PFSK-1 (cell line): ENCODE measurements around the gene SLC25A45.

Experiments used
- FOXP2 ChIP-seq: optimal IDR thresholded peaks from 2 replicates; pipeline ENCODE3; 2011; ENCODE audit warnings: borderline replicate concordance, control low read depth, inconsistent platforms; ENCODE audit not compliant: insufficient read depth; ENCODE audit errors: extremely low read length, extremely low read depth
- POLR2AphosphoS5 ChIP-seq: IDR thresholded peaks from 2 replicates; pipeline ENCODE4 v1.6.1; 2012; ENCODE audit warnings: low read depth, mild to moderate bottlenecking, control low read depth, low read length, moderate library complexity
- SIN3A ChIP-seq: IDR thresholded peaks from 2 replicates; pipeline ENCODE4 v1.6.1; 2012; ENCODE audit warnings: mild to moderate bottlenecking, low read length, moderate library complexity, borderline replicate concordance; ENCODE audit not compliant: insufficient read depth
- TAF1 ChIP-seq: IDR thresholded peaks from 2 replicates; pipeline ENCODE4 v1.6.1; 2012; ENCODE audit warnings: low read length, control low read depth, borderline replicate concordance; ENCODE audit not compliant: insufficient read depth
- TF ChIP-seq, protein P1 (sequence below), 2 experiments: IDR thresholded peaks; 2 replicates each; pipeline versions ENCODE4 v1.6.1 to v1.8.0; 2011 to 2012; ENCODE audit warnings: low read depth in 2 of 2, low read length in 2 of 2, control low read depth in 1 of 2, inconsistent platforms in 1 of 2, mild to moderate bottlenecking in 1 of 2, moderate library complexity in 1 of 2; ENCODE audit not compliant: insufficient read depth in 1 of 2

DNA sequence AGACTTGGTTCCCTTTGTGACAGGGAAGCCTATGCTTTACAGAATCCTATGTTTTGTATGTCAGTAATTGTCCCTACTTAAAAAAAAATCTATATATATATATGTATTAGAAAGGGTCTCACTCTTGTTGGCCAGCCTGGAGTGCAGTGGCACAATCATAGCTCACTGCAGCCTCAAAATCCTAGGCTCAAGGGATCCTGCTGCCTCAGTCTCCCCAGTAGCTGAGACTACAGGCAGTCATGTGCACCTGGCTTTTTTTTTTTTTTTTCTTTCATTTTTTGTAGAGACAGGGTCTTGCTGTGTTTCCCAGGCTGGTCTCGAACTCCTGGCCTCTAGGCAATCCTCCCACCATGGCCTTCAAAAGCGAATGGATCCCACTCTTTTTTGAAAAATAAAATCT, 38.1 kb upstream of the SLC25A45 start:
- TF ChIP-seq SIN3A (no peak), TAF1 (no peak), POLR2AphosphoS5 (no peak), FOXP2 (no peak)
- TF ChIP-seq, protein P1, sequence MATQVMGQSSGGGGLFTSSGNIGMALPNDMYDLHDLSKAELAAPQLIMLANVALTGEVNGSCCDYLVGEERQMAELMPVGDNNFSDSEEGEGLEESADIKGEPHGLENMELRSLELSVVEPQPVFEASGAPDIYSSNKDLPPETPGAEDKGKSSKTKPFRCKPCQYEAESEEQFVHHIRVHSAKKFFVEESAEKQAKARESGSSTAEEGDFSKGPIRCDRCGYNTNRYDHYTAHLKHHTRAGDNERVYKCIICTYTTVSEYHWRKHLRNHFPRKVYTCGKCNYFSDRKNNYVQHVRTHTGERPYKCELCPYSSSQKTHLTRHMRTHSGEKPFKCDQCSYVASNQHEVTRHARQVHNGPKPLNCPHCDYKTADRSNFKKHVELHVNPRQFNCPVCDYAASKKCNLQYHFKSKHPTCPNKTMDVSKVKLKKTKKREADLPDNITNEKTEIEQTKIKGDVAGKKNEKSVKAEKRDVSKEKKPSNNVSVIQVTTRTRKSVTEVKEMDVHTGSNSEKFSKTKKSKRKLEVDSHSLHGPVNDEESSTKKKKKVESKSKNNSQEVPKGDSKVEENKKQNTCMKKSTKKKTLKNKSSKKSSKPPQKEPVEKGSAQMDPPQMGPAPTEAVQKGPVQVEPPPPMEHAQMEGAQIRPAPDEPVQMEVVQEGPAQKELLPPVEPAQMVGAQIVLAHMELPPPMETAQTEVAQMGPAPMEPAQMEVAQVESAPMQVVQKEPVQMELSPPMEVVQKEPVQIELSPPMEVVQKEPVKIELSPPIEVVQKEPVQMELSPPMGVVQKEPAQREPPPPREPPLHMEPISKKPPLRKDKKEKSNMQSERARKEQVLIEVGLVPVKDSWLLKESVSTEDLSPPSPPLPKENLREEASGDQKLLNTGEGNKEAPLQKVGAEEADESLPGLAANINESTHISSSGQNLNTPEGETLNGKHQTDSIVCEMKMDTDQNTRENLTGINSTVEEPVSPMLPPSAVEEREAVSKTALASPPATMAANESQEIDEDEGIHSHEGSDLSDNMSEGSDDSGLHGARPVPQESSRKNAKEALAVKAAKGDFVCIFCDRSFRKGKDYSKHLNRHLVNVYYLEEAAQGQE (IDR thresholded peaks at IDR 0.05; ENCODE audit: insufficient read depth in 1 of 2, low read depth in 2 of 2, low read length in 2 of 2) = no peak
